Prostate gland (tissue), 2 donors: Measurements from ENCODE around the gene NEGR1. TPM values are rescaled to one million over a fixed set of nuclear protein-coding genes. Genes with fewer than 3 reads are reported as not detected.

ENCODE experiments used
- DNase-seq: peaks from one replicate; pipeline ENCODE4 v3.0.0-alpha.2; 2019; ENCODE audit warnings: low spot score
- H3K27ac ChIP-seq, 2 donors: fragments of 200-600 bp; sonication (generic); 2 replicates each; pipeline ENCODE4 v1.5.1; 2017 to 2019
- H3K27me3 ChIP-seq: fragments of 200-600 bp; sonication (generic); replicated peaks from 2 replicates; pipeline ENCODE4 v1.5.1; 2019; ENCODE audit not compliant: insufficient read depth
- H3K36me3 ChIP-seq, 2 donors: fragments of 200-600 bp; sonication (generic); 1 replicate in 1 of 2; 2 replicates in 1 of 2; pipeline versions ENCODE4 v1.5.1 to v1.8.1; 2017 to 2019
- H3K4me1 ChIP-seq: fragments of 200-600 bp; sonication (generic); replicated peaks from 2 replicates; pipeline ENCODE4 v1.5.1; 2019
- H3K4me3 ChIP-seq, 2 donors: fragments of 200-600 bp; sonication (generic); 2 replicates each; pipeline ENCODE4 v1.5.1; 2017 to 2019
- H3K9me3 ChIP-seq: fragments of 200-600 bp; sonication (generic); 2 replicates; pipeline ENCODE4 v1.5.1; 2017
- POLR2A ChIP-seq: fragments of 450-650 bp; IDR thresholded peaks from one replicate; pipeline ENCODE4 v1.6.1; 2016; ENCODE audit warnings: antibody characterized with exemption, mild to moderate bottlenecking
- POLR2AphosphoS5 ChIP-seq: sonication (generic); formaldehyde crosslinking; IDR thresholded peaks from one replicate; pipeline ENCODE4 v1.6.1; 2017; ENCODE audit warnings: antibody characterized with exemption
- WGBS: methylation state at CpG from one replicate; pipeline ENCODE4 v1.1.5; 2018; 5-methylcytosine and 5-hydroxymethylcytosine counted together
- intact Hi-C: fragments of 100-400 bp; cut with DNase I; formaldehyde crosslinking; loops from one replicate; pipeline ENCODE4 v1.14.2; 2022
- total RNA-seq, 2 donors: library from RNA; depleted of rRNA; stranded (reverse); fragments of >200 nt; gene quantifications; one replicate each; pipeline ENCODE4 v1.1.0, GENCODE V29; 2016
- TF ChIP-seq, protein P1 (sequence below), 4 experiments: fragments of 200-600 bp in 2 of 4; fragments of 450-650 bp in 2 of 4; sonication (generic) in 2 of 4; IDR thresholded peaks; 1 replicate in 3 of 4; 2 replicates in 1 of 4; pipeline ENCODE4 v1.5.1; 2016 to 2019; ENCODE audit warnings: antibody characterized with exemption in 4 of 4, mild to moderate bottlenecking in 2 of 4, moderate library complexity in 2 of 4

The NEGR1 gene
- total RNA-seq, 2 donors from 2014 or later, result 2.3 to 7.6 TPM

DNA sequence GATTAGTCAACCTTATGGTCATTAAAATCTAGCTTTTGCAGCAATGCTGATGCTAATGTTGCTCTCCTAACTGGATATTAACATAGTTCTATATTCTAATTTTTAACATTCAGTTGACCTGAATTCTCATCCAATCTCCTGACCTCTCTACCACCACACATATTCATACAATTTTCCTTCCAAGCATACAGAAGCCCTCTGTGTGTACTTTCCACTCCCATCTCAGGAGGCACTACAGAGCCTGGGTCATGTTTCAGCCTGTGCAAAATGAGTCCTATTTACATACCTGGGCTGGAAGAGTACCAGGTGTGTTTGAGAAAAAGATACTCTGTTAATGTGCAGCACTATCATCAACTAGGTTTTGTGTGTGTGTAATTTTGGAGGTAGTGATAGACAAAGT lies 486.3 kb downstream of the NEGR1 start:
- Histone ChIP-seq H3K4me1 (no peaks in the 10 kb centered on the region), H3K9me3 (no peaks in the 10 kb centered on the region), H3K4me3 (no peak overlapping the region), H3K27me3 (no peaks in the 10 kb centered on the region), H3K36me3 (no peaks in the 10 kb centered on the region), H3K27ac (no peak overlapping the region)
- DNase-seq, result no peak
- intact Hi-C loops, result no loop called here
- TF ChIP-seq POLR2AphosphoS5 (no peak), POLR2A (no peak)
- TF ChIP-seq, protein P1, sequence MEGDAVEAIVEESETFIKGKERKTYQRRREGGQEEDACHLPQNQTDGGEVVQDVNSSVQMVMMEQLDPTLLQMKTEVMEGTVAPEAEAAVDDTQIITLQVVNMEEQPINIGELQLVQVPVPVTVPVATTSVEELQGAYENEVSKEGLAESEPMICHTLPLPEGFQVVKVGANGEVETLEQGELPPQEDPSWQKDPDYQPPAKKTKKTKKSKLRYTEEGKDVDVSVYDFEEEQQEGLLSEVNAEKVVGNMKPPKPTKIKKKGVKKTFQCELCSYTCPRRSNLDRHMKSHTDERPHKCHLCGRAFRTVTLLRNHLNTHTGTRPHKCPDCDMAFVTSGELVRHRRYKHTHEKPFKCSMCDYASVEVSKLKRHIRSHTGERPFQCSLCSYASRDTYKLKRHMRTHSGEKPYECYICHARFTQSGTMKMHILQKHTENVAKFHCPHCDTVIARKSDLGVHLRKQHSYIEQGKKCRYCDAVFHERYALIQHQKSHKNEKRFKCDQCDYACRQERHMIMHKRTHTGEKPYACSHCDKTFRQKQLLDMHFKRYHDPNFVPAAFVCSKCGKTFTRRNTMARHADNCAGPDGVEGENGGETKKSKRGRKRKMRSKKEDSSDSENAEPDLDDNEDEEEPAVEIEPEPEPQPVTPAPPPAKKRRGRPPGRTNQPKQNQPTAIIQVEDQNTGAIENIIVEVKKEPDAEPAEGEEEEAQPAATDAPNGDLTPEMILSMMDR (IDR thresholded peaks at IDR 0.05), result no peak

DNA sequence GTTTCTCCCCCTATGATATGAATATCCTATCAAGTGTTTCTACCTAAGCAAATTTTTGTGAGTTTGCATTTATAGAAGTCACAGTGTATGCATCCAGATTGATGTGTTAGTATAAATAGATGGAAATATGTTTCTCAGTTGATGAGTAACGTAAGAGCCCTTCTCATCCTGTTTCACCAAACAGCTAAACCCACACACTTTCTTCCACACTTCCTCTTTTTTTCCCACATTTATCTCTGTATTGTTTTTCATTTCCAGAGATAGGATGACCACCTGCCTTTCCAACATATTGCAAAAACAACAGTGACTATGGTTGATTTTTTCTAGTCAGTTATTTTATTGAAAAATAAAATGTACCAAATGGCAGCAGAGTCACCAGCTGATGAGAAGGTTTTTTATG lies 490.1 kb downstream of the NEGR1 start:
- intact Hi-C loops, result no loop called here
- Histone ChIP-seq H3K27ac (no peak overlapping the region), H3K36me3 (no peaks in the 10 kb centered on the region), H3K27me3 (no peaks in the 10 kb centered on the region), H3K4me3 (no peak overlapping the region), H3K9me3 (no peaks in the 10 kb centered on the region), H3K4me1 (no peaks in the 10 kb centered on the region)
- TF ChIP-seq POLR2A (no peak), POLR2AphosphoS5 (no peak)
- TF ChIP-seq, protein P1 (IDR thresholded peaks at IDR 0.05), result no peak
- 94% methylated on average over 1 of the region's 1 CpG for WGBS
- no peak for DNase-seq

DNA sequence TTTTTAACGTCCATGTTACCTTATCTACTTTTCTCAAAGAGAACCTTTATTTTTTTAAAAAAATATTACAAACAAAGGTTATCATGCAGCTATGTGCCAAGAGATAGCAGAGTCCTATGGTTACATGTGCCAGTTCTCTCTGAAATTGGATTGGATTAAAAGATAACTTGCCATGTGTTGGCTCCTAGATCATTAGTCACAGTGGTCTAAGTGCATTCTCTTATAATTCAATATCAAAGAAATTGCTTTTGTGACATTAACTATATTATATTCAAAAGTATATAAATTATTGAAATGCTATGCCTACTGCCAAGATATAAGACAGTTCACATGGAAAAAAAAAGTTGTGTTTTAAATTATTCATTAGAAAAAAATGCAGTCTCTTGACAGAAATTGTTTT lies 494.2 kb downstream of the NEGR1 start:
- no peak for DNase-seq
- H3K4me1 ChIP-seq, result no peaks in the 10 kb centered on the region
- H3K27ac ChIP-seq, result no peak overlapping the region
- no peak overlapping the region for H3K4me3 ChIP-seq
- H3K9me3 ChIP-seq, result no peaks in the 10 kb centered on the region
- intact Hi-C loops, result no loop called here
- H3K36me3 ChIP-seq, result no peaks in the 10 kb centered on the region
- WGBS, result 75% methylated on average over 1 of the region's 1 CpG
- TF ChIP-seq, protein P1 (IDR thresholded peaks at IDR 0.05), result no peak
- TF ChIP-seq POLR2A (no peak), POLR2AphosphoS5 (no peak)
- no peaks in the 10 kb centered on the region for H3K27me3 ChIP-seq

DNA sequence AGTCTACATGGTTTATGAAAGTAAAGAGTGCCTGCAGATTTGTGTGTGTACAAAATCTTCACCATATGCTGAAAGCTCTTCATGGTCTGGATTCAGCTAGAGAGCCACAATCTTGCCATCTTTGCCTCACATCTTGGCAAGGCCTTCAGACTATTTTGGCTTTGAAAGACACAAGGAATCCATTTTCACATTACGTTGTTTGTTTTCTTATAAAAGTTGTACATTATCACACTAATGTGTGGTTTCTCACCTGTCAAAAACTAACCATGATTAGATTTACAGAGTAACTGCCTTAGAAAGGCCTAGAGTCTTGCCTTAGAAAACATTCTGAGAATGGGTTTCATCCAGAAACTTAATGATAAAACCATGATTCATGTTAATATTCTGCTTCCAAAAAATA lies 494.6 kb downstream of the NEGR1 start:
- H3K27ac ChIP-seq, result no peak overlapping the region
- H3K36me3 ChIP-seq, result no peaks in the 10 kb centered on the region
- 44% methylated on average over 1 of the region's 1 CpG for WGBS
- DNase-seq, result no peak
- TF ChIP-seq POLR2AphosphoS5 (no peak), POLR2A (no peak)
- TF ChIP-seq, protein P1 (IDR thresholded peaks at IDR 0.05), result no peak
- intact Hi-C loops, result no loop called here
- no peaks in the 10 kb centered on the region for H3K9me3 ChIP-seq
- H3K4me3 ChIP-seq, result no peak overlapping the region
- no peaks in the 10 kb centered on the region for H3K4me1 ChIP-seq
- H3K27me3 ChIP-seq, result no peaks in the 10 kb centered on the region

DNA sequence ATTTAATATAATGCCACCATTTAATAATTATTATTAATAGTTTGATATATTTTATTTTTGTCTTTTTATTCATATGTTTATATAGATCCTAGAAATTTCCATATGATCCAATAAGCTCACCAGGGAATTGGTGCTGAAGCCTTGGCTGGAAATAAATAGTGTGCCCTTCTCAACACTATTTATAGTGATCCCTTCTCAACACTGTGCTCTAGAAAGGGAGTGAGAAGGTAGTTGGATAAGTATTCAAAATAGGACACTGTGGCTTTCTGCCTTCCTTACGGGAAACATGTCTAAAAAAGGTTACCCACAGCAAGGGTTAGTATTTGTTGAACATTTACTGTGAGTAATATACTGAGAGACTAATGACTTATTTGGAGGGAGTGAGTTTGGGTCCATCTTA lies 496.1 kb downstream of the NEGR1 start:
- TF ChIP-seq, protein P1 (IDR thresholded peaks at IDR 0.05), result no peak
- TF ChIP-seq POLR2A (no peak), POLR2AphosphoS5 (no peak)
- no peak overlapping the region for H3K4me3 ChIP-seq
- no peaks in the 10 kb centered on the region for H3K27me3 ChIP-seq
- intact Hi-C loops, result no loop called here
- DNase-seq, result no peak
- 87% methylated on average over 1 of the region's 1 CpG for WGBS
- no peaks in the 10 kb centered on the region for H3K36me3 ChIP-seq
- H3K4me1 ChIP-seq, result no peaks in the 10 kb centered on the region
- no peak overlapping the region for H3K27ac ChIP-seq
- H3K9me3 ChIP-seq, result no peaks in the 10 kb centered on the region
